ENCODE data around the gene FUT2.

FUT2 gene

GRCh38 chr19:48728911-48729664 lies 33.3 kb downstream of the FUT2 start:
- DNase-seq, result no peak

- no peak for DNase-seq
These were observed 35.7 kb downstream of the FUT2 start for GRCh38 chr19:48731452-48731851.

GRCh38 chr19:48734625-48735024 lies 38.9 kb downstream of the FUT2 start:
- no peak for DNase-seq

GRCh38 chr19:48735031-48735615 lies 39.4 kb downstream of the FUT2 start:
- DNase-seq, result peak; percentile 53

- no peak for DNase-seq
These were observed 41.7 kb downstream of the FUT2 start for GRCh38 chr19:48737360-48737998.

GRCh38 chr19:48738557-48739403 lies 43.0 kb downstream of the FUT2 start:
- DNase-seq, result peak; percentile 76

- DNase-seq, result no peak
These were observed 43.8 kb downstream of the FUT2 start for GRCh38 chr19:48739404-48740163.

GRCh38 chr19:48740164-48740972 lies 44.6 kb downstream of the FUT2 start, which contains the start of gene RASIP1:
TSS of gene RASIP1 (minus strand) at chr19:48740610. CDS start at chr19:48740282, 328 bp downstream.
- no peak for DNase-seq

GRCh38 chr19:48741129-48741999 lies 45.6 kb downstream of the FUT2 start:
- DNase-seq, result no peak

GRCh38 chr19:48742096-48742495 lies 46.3 kb downstream of the FUT2 start:
- no peak for DNase-seq

- peak; percentile 71 for DNase-seq
These were observed 49.6 kb downstream of the FUT2 start for GRCh38 chr19:48745208-48745995.

- no peak for DNase-seq
These were observed 50.3 kb downstream of the FUT2 start for GRCh38 chr19:48746110-48746509.

- DNase-seq, result peak; percentile 91
These were observed 51.2 kb downstream of the FUT2 start, which contains the start of gene IZUMO1 for GRCh38 chr19:48746738-48747575. TSS of gene IZUMO1 (minus strand) at chr19:48746909. CDS start at chr19:48745859, 1,050 bp downstream.

- DNase-seq, result no peak
These were observed 53.9 kb downstream of the FUT2 start for GRCh38 chr19:48749571-48750198.

GRCh38 chr19:48750351-48750750 lies 54.6 kb downstream of the FUT2 start:
- DNase-seq, result no peak

- DNase-seq, result no peak
These were observed 55.2 kb downstream of the FUT2 start for GRCh38 chr19:48750771-48751504.
